HCT116 (cell line): ENCODE results near the gene DPYSL4. TPM values are rescaled to one million over a fixed set of nuclear protein-coding genes. Genes with fewer than 3 reads are reported as not detected.

ENCODE experiments used
- ATAC-seq: fragments of 200-7000 bp; cut with Tn5 transposase; 2 replicates; pipeline ENCODE4 v1.9.1; 2020; ENCODE audit warnings: mild to moderate bottlenecking, moderate library complexity
- BruUV-seq: library from RNA; stranded (reverse); fragments of 400-500 nt; replicated peaks from 2 replicates; lab custom pipeline; 2021; lab: Mats Ljungman, UMichigan
- CTCF ChIA-PET: fragments of 300-600 bp; sonication (Branson Sonifier 250); formaldehyde crosslinking; loops from one replicate; lab custom pipeline; 2021; ENCODE audit warnings: antibody characterized with exemption; lab: Charles Lee
- POLR2A ChIA-PET: fragments of 300-600, 350-600 bp; sonication (Branson Sonifier 250); formaldehyde crosslinking; loops from one replicate; lab custom pipeline; 2021; ENCODE audit warnings: antibody characterized with exemption; lab: Charles Lee
- RAD21 ChIA-PET, 2 experiments: fragments of 300-600 bp; sonication (Branson Sonifier 250); formaldehyde crosslinking; loops; one replicate each; lab custom pipeline; 2023; ENCODE audit warnings: low total read pairs in 2 of 2; ENCODE audit not compliant: uncharacterized antibody in 2 of 2, unreplicated experiment in 2 of 2, low non-redundant PET in 1 of 2; lab: Charles Lee
- DNase-seq: peaks from one replicate; pipeline ENCODE4 v3.0.0-alpha.2; 2010; ENCODE audit warnings: low read depth, low spot score
- H2AFZ ChIP-seq: fragments of 200-600 bp; shearing (Covaris generic), sonication (generic); 2 replicates; pipeline ENCODE4 v1.6.1; 2017; ENCODE audit warnings: low read depth, mixed run types, mixed read lengths, antibody characterized with exemption, low read length; ENCODE audit not compliant: poor library complexity, severe bottlenecking
- H3K27ac ChIP-seq: 2 replicates; pipeline ENCODE4 v1.5.1; 2012; ENCODE audit warnings: low read depth, low read length
- H3K27me3 ChIP-seq: fragments of 200-600 bp; sonication (generic); 2 replicates; pipeline ENCODE4 v1.6.1; 2016; ENCODE audit warnings: mixed run types, low read length, mixed read lengths; ENCODE audit not compliant: insufficient read depth
- H3K36me3 ChIP-seq, 2 experiments: fragments of 200-500 bp in 1 of 2; fragments of 200-600 bp in 1 of 2; sonication (Bioruptor generic) in 1 of 2; sonication (generic) in 1 of 2; 2 replicates each; pipeline versions ENCODE4 v1.5.1 to v1.6.1; 2014 to 2016; ENCODE audit warnings: low read length in 2 of 2, inconsistent platforms in 1 of 2, mixed read lengths in 1 of 2, mixed run types in 1 of 2; ENCODE audit not compliant: insufficient read depth in 2 of 2, control insufficient read depth in 1 of 2
- H3K4me1 ChIP-seq, 2 experiments: fragments of 200-600 bp in 1 of 2; sonication (generic) in 1 of 2; 2 replicates each; pipeline versions ENCODE4 v1.5.1 to v1.6.1; 2012 to 2017; ENCODE audit warnings: low read length in 2 of 2, inconsistent platforms in 1 of 2, mild to moderate bottlenecking in 1 of 2, mixed read lengths in 1 of 2, mixed run types in 1 of 2, moderate library complexity in 1 of 2; ENCODE audit not compliant: insufficient read depth in 2 of 2, control insufficient read depth in 1 of 2
- H3K4me2 ChIP-seq: fragments of 200-600 bp; sonication (generic); 2 replicates; pipeline ENCODE4 v1.6.1; 2017; ENCODE audit warnings: mixed run types, low read length, mixed read lengths
- H3K4me3 ChIP-seq, 2 experiments: fragments of 200-600 bp in 1 of 2; sonication (generic) in 1 of 2; replicated peaks in 1 of 2; 2 replicates each; pipeline ENCODE4 v1.5.1; 2011 to 2016; ENCODE audit warnings: low read length in 2 of 2, control low read depth in 1 of 2, low read depth in 1 of 2, mild to moderate bottlenecking in 1 of 2, mixed read lengths in 1 of 2, mixed run types in 1 of 2
- H3K79me2 ChIP-seq: fragments of 200-600 bp; sonication (generic); 2 replicates; pipeline ENCODE4 v1.6.1; 2017; ENCODE audit warnings: mild to moderate bottlenecking, mixed run types, low read length, moderate library complexity, mixed read lengths; ENCODE audit not compliant: insufficient read depth
- H3K9ac ChIP-seq: fragments of 200-600 bp; sonication (generic); 2 replicates; pipeline ENCODE4 v1.6.1; 2016; ENCODE audit warnings: low read length, mixed read lengths
- H3K9me2 ChIP-seq: fragments of 200-600 bp; sonication (generic), shearing (Covaris generic); 2 replicates; pipeline ENCODE4 v1.6.1; 2017; ENCODE audit warnings: mixed run types, mild to moderate bottlenecking, moderate library complexity; ENCODE audit not compliant: insufficient read depth
- H3K9me3 ChIP-seq, 2 experiments: fragments of 200-500 bp in 1 of 2; fragments of 200-600 bp in 1 of 2; sonication (Bioruptor generic) in 1 of 2; sonication (generic) in 1 of 2; 2 replicates each; pipeline ENCODE4 v1.6.1; 2014 to 2017; ENCODE audit warnings: low read length in 2 of 2, mixed read lengths in 2 of 2, inconsistent platforms in 1 of 2, low read depth in 1 of 2, mild to moderate bottlenecking in 1 of 2, mixed run types in 1 of 2, moderate library complexity in 1 of 2; ENCODE audit not compliant: control insufficient read depth in 1 of 2, insufficient read depth in 1 of 2
- H4K20me1 ChIP-seq: fragments of 200-600 bp; sonication (generic), shearing (Covaris generic); 2 replicates; pipeline ENCODE4 v1.6.1; 2017; ENCODE audit warnings: mixed run types, mild to moderate bottlenecking, moderate library complexity; ENCODE audit not compliant: insufficient read depth
- ATF3 ChIP-seq: IDR thresholded peaks from 2 replicates; pipeline ENCODE4 v1.6.1; 2012
- CBX3 ChIP-seq: IDR thresholded peaks from 2 replicates; pipeline ENCODE4 v1.6.1; 2012; ENCODE audit warnings: low read depth
- CEBPB ChIP-seq: IDR thresholded peaks from 2 replicates; pipeline ENCODE4 v1.6.1; 2012; ENCODE audit warnings: low read depth
- CTCF ChIP-seq, 3 experiments: fragments of 200-600 bp in 1 of 3; sonication (generic) in 1 of 3; IDR thresholded peaks in 2 of 3; conservative IDR thresholded peaks in 1 of 3; 2 replicates each; pipeline ENCODE4 v1.5.1; 2012 to 2017; ENCODE audit warnings: low read depth in 2 of 3, low read length in 2 of 3, antibody characterized with exemption in 1 of 3, borderline replicate concordance in 1 of 3, control low read depth in 1 of 3, mild to moderate bottlenecking in 1 of 3, mixed read lengths in 1 of 3, mixed run types in 1 of 3, moderate library complexity in 1 of 3; ENCODE audit not compliant: insufficient read depth in 1 of 3
- JUND ChIP-seq: IDR thresholded peaks from 2 replicates; pipeline ENCODE4 v1.6.1; 2012
- MAX ChIP-seq: IDR thresholded peaks from 2 replicates; pipeline ENCODE4 v1.6.1; 2012
- POLR2AphosphoS5 ChIP-seq: IDR thresholded peaks from 2 replicates; pipeline ENCODE4 v1.6.1; 2011; ENCODE audit warnings: mild to moderate bottlenecking, low read depth, low read length, moderate library complexity
- RAD21 ChIP-seq: IDR thresholded peaks from 2 replicates; pipeline ENCODE4 v1.6.1; 2012; ENCODE audit warnings: low read depth, mild to moderate bottlenecking
- REST ChIP-seq: IDR thresholded peaks from 2 replicates; pipeline ENCODE4 v1.6.1; 2012; ENCODE audit warnings: low read depth
- ZFX ChIP-seq: fragments of 450-650 bp; IDR thresholded peaks from 2 replicates; pipeline ENCODE4 v1.6.1; 2017
- ZNF274 ChIP-seq: fragments of 200-500 bp; sonication (Bioruptor generic); IDR thresholded peaks from 2 replicates; pipeline ENCODE4 v1.6.1; 2014; ENCODE audit warnings: mild to moderate bottlenecking, low read depth, low read length, inconsistent platforms
- intact Hi-C: fragments of 100-400 bp; cut with micrococcal nuclease; formaldehyde crosslinking; loops from 2 replicates; pipeline ENCODE4 v1.10.0; 2022
- total RNA-seq: library from RNA; stranded (reverse); gene quantifications from one replicate; pipeline ENCODE4 v1.2.1, GENCODE V29; 2021; ENCODE audit not compliant: unreplicated experiment

DPYSL4 gene
- total RNA-seq, 1 experiment from 2014 or later, result 5.4 TPM

- TF ChIP-seq REST, result no peak
- TF ChIP-seq ATF3, result no peak
- TF ChIP-seq RAD21, result no peak
- no peak for TF ChIP-seq JUND
- no peak for TF ChIP-seq ZNF274
- no peak for TF ChIP-seq POLR2AphosphoS5
- TF ChIP-seq CEBPB, result no peak
Observed at GRCh38 chr10:132206806-132207535, 20.2 kb downstream of the DPYSL4 start (continued).

- Histone ChIP-seq H3K36me3 (no peaks in the 10 kb centered on the region), H3K79me2 (no peaks in the 10 kb centered on the region), H3K27ac (no peak overlapping the region), H3K4me1 (no peaks in the 10 kb centered on the region), H4K20me1 (no peaks in the 10 kb centered on the region), H3K27me3 (no peaks in the 10 kb centered on the region), H2AFZ (no peak overlapping the region), H3K4me2 (no peak overlapping the region), H3K4me3 (no peak overlapping the region), H3K9me3 (no peaks in the 10 kb centered on the region), H3K9me2 (no peaks in the 10 kb centered on the region), H3K9ac (no peak overlapping the region)
- intact Hi-C loops, result no loop called here
- no TSS peak for BruUV-seq
- CTCF ChIA-PET, result no interaction called here
- no peak for ATAC-seq
- RAD21 ChIA-PET, result no interaction called here
- DNase-seq, result no peak
- POLR2A ChIA-PET, result no interaction called here
- TF ChIP-seq CTCF (IDR thresholded peaks at IDR 0.05 in 2 of 3, conservative IDR thresholded peaks at IDR 0.05 in 1 of 3; ENCODE audit: borderline replicate concordance in 1 of 3, insufficient read depth in 1 of 3, low read depth in 2 of 3, low read length in 2 of 3), result no peak
- TF ChIP-seq JUND, result no peak
- no peak for TF ChIP-seq MAX
- no peak for TF ChIP-seq CBX3
- no peak for TF ChIP-seq ZFX
- TF ChIP-seq CEBPB, result no peak
- no peak for TF ChIP-seq RAD21
- no peak for TF ChIP-seq REST
- no peak for TF ChIP-seq ATF3
Observed at GRCh38 chr10:132207536-132208461, 21.1 kb downstream of the DPYSL4 start.
